ENCODE results near the gene PTPN2. TPM values are rescaled to one million over a fixed set of nuclear protein-coding genes. Genes with fewer than 3 reads are reported as not detected.
A peak's percentile ranks its signal among the peaks of the same experiment; 100 is the strongest.

The PTPN2 gene
- total RNA-seq, 2 experiments from 2014 or later: 64.9 to 68.1 TPM

DNA sequence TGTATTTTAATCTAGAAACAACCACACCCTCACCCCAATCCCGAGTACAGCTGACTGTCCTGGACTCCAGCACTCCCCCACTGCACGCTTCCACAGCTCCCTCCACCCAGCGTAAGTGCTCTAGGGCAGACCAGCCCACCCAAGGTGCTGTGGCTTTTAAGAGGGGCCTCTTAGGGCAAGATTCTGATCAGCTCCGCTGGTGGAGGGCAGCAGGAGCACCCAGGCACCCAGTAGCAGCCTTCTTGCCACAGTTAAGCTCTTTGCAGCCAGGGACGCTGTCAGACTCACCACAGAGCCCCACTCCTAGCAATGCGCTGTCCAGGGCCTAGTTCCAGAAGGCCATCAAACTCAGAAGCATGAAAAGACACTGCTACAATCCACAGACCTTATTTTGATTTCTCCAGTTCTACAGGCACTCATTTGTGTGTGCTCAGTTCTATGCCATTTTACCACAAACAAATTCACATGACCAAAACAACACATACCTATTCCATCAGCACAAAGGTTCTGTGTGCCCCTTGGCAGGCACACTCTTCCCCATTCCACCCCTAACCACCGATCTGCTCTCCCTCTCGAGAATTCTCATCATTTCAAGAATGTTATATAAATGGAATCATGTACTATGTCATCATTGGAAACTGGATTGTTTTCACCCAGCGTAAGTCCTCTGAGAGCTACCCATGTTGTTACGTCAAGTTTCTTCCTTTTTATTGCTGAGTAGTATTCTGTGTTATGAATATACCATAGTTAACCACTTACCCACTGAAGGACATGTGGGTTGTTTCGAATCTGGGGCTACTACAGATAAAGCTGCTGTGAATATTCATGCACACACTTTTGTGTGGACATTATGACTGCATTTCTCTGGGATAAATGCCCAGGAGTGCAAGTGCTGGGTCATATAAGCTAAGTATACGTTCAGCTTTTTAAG is 40.4 kb downstream of the PTPN2 start:
- H3K9me3 Mint-ChIP-seq: no peaks in the 10 kb centered on the region
- ATAC-seq (ENCODE audit: low read depth): no peak
- no peak for DNase-seq
- H3K4me1 Mint-ChIP-seq: peaks cover 56% of the 10 kb centered on the region
- H3K27me3 Mint-ChIP-seq: no peaks in the 10 kb centered on the region
- peak overlapping the region; percentile 39 for H3K27ac Mint-ChIP-seq
- POLR2A ChIA-PET: interaction anchor here (1.0 to 2.7 kb wide), 2 partner anchors 12 to 39 kb away, joined by 3 to 21 read pairs; partner anchors contain the start of gene PTPN2
- H3K4me3 Mint-ChIP-seq: no peak overlapping the region
- peaks cover 39% of the 10 kb centered on the region for H3K36me3 Mint-ChIP-seq

- Mint-ChIP-seq H3K4me3 (no peak overlapping the region), H3K27ac (peak overlapping the region; percentile 56), H3K36me3 (peaks cover 36% of the 10 kb centered on the region), H3K4me1 (peaks cover 62% of the 10 kb centered on the region), H3K27me3 (no peaks in the 10 kb centered on the region), H3K9me3 (no peaks in the 10 kb centered on the region)
- no peak for ATAC-seq (ENCODE audit: low read depth)
- no peak for DNase-seq
- POLR2A ChIA-PET: interaction anchor here (2.7 kb wide), 1 partner anchor 40 kb away, joined by 21 read pairs; the partner anchor contains the start of gene PTPN2
These were observed 41.3 kb downstream of the PTPN2 start for GRCh38 chr18:12842459-12843380.

DNA sequence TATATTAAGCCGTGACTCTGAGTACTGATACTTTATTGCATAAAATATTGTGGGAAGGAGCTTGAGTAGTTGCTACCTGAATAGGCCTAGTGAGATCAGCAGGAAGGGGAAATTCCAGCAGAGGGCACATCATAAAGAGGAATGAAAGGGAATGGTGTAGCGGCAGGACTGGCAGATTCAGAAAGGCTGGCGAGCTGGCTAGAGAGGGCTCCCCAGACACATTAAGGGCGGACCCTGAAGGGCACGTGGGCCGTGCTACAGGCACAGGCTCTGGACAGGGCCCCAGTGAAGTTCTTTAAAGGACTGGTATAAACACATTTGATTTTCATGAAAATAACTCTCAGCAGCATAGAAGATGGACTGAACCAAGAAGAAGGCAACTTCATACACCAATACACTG is 43.0 kb downstream of the PTPN2 start:
- H3K4me3 Mint-ChIP-seq: peak overlapping the region; percentile 77
- peaks cover 26% of the 10 kb centered on the region for H3K36me3 Mint-ChIP-seq
- peaks cover 67% of the 10 kb centered on the region for H3K4me1 Mint-ChIP-seq
- ATAC-seq (ENCODE audit: low read depth) (no peak), DNase-seq (no peak)
- POLR2A ChIA-PET: interaction anchor here (3.0 kb wide), 2 partner anchors 42 to 65 kb away, joined by 11 to 28 read pairs; partner anchors contain the start of gene PTPN2
- no peaks in the 10 kb centered on the region for H3K9me3 Mint-ChIP-seq
- H3K27ac Mint-ChIP-seq: peak overlapping the region; percentile 93
- H3K27me3 Mint-ChIP-seq: no peaks in the 10 kb centered on the region

GRCh38 chr18:12840382-12840781 is 43.7 kb downstream of the PTPN2 start:
- POLR2A ChIA-PET: interaction anchor here (1.4 to 3.0 kb wide), 3 partner anchors 38 to 64 kb away, joined by 3 to 28 read pairs (median 11); partner anchors contain the start of gene PTPN2
- DNase-seq (no peak), ATAC-seq (ENCODE audit: low read depth) (no peak)
- H3K27ac Mint-ChIP-seq: peak overlapping the region; percentile 93
- H3K4me3 Mint-ChIP-seq: peak overlapping the region; percentile 77
- no peaks in the 10 kb centered on the region for H3K9me3 Mint-ChIP-seq
- peaks cover 27% of the 10 kb centered on the region for H3K36me3 Mint-ChIP-seq
- H3K27me3 Mint-ChIP-seq: no peaks in the 10 kb centered on the region
- peaks cover 64% of the 10 kb centered on the region for H3K4me1 Mint-ChIP-seq

- POLR2A ChIA-PET: interaction anchor here (0.6 to 3.0 kb wide), 6 partner anchors 31 to 151 kb away, joined by 3 to 28 read pairs (median 4); partner anchors contain the start of gene PTPN2
- Mint-ChIP-seq H3K36me3 (peaks cover 29% of the 10 kb centered on the region), H3K9me3 (no peaks in the 10 kb centered on the region)
These were observed 44.4 kb downstream of the PTPN2 start for GRCh38 chr18:12839526-12840196.

GRCh38 chr18:12839057-12839525 is 44.9 kb downstream of the PTPN2 start:
- H3K4me3 Mint-ChIP-seq: peak overlapping the region; percentile 77
- peak overlapping the region; percentile 93 for H3K27ac Mint-ChIP-seq
- no peak for DNase-seq
- no peaks in the 10 kb centered on the region for H3K27me3 Mint-ChIP-seq
- POLR2A ChIA-PET: interaction anchor here (0.6 to 3.0 kb wide), 8 partner anchors 31 to 151 kb away, joined by 3 to 28 read pairs (median 4); partner anchors contain the start of gene PTPN2
- H3K9me3 Mint-ChIP-seq: no peaks in the 10 kb centered on the region
- H3K36me3 Mint-ChIP-seq: peaks cover 32% of the 10 kb centered on the region
- ATAC-seq (ENCODE audit: low read depth): peak; percentile 34
- peaks cover 55% of the 10 kb centered on the region for H3K4me1 Mint-ChIP-seq

More at GRCh38 chr18:12839526-12840196, 44.4 kb downstream of the PTPN2 start:
- H3K27ac Mint-ChIP-seq: peak overlapping the region; percentile 93
- peaks cover 57% of the 10 kb centered on the region for H3K4me1 Mint-ChIP-seq
- peak; percentile 91 for ATAC-seq (ENCODE audit: low read depth)
- H3K4me3 Mint-ChIP-seq: peak overlapping the region; percentile 77
- DNase-seq: no peak
- no peaks in the 10 kb centered on the region for H3K27me3 Mint-ChIP-seq

GRCh38 chr18:12838178-12838634 is 45.8 kb downstream of the PTPN2 start:
- Mint-ChIP-seq H3K9me3 (no peaks in the 10 kb centered on the region), H3K4me3 (peak overlapping the region; percentile 83), H3K4me1 (peaks cover 52% of the 10 kb centered on the region), H3K36me3 (peaks cover 37% of the 10 kb centered on the region), H3K27ac (peak overlapping the region; percentile 92), H3K27me3 (no peaks in the 10 kb centered on the region)
- no peak for DNase-seq
- POLR2A ChIA-PET: interaction anchor here (0.9 to 1.5 kb wide), 2 partner anchors 46 to 52 kb away, joined by 3 to 13 read pairs; partner anchors contain the start of gene PTPN2
- no peak for ATAC-seq (ENCODE audit: low read depth)

GRCh38 chr18:12837747-12838146 is 46.3 kb downstream of the PTPN2 start:
- peak overlapping the region; percentile 83 for H3K4me3 Mint-ChIP-seq
- H3K4me1 Mint-ChIP-seq: peaks cover 52% of the 10 kb centered on the region
- DNase-seq: no peak
- H3K9me3 Mint-ChIP-seq: no peaks in the 10 kb centered on the region
- H3K27me3 Mint-ChIP-seq: no peaks in the 10 kb centered on the region
- H3K36me3 Mint-ChIP-seq: peaks cover 41% of the 10 kb centered on the region
- peak overlapping the region; percentile 92 for H3K27ac Mint-ChIP-seq
- POLR2A ChIA-PET: interaction anchor here (1.5 kb wide), 1 partner anchor 46 kb away, joined by 13 read pairs; the partner anchor contains the start of gene PTPN2
- ATAC-seq (ENCODE audit: low read depth): no peak

DNA sequence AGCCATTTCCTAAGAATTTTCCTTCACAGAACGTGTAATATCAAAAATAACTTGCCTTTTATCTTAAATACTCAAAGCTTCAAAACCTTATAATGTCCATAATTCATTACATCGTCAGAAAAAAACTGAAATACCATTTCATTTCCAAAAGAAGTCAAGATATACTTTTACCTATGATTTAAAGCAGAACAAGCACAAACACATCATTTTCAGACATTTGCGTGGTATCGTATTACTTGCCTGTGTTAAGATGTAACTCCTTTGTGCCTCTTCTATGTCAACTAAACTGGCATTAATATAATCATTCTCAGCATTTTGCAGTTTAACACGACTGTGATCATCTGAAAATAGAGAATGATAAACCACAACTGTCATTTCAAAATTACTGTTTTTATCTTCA is 47.5 kb downstream of the PTPN2 start:
- no peak overlapping the region for H3K4me3 Mint-ChIP-seq
- ATAC-seq (ENCODE audit: low read depth) (no peak), DNase-seq (no peak)
- H3K4me1 Mint-ChIP-seq: peaks cover 46% of the 10 kb centered on the region
- no peaks in the 10 kb centered on the region for H3K9me3 Mint-ChIP-seq
- H3K27ac Mint-ChIP-seq: no peak overlapping the region
- POLR2A ChIA-PET: interaction anchor here (1.1 kb wide), 1 partner anchor 61 kb away, joined by 5 read pairs; no protein-coding TSS in a partner anchor
- peaks cover 39% of the 10 kb centered on the region for H3K36me3 Mint-ChIP-seq
- H3K27me3 Mint-ChIP-seq: no peaks in the 10 kb centered on the region

GRCh38 chr18:12828116-12829051 is 55.7 kb downstream of the PTPN2 start:
- Mint-ChIP-seq H3K27ac (peak overlapping the region; percentile 63), H3K36me3 (peaks cover 71% of the 10 kb centered on the region), H3K4me3 (peak overlapping the region; percentile 39), H3K27me3 (no peaks in the 10 kb centered on the region), H3K4me1 (peaks cover 15% of the 10 kb centered on the region), H3K9me3 (peaks cover 1% of the 10 kb centered on the region)
- no peak for DNase-seq
- POLR2A ChIA-PET: interaction anchor here (0.9 kb wide), 2 partner anchors 52 to 55 kb away, joined by 3 to 6 read pairs; no protein-coding TSS in a partner anchor
- no peak for ATAC-seq (ENCODE audit: low read depth)

DNA sequence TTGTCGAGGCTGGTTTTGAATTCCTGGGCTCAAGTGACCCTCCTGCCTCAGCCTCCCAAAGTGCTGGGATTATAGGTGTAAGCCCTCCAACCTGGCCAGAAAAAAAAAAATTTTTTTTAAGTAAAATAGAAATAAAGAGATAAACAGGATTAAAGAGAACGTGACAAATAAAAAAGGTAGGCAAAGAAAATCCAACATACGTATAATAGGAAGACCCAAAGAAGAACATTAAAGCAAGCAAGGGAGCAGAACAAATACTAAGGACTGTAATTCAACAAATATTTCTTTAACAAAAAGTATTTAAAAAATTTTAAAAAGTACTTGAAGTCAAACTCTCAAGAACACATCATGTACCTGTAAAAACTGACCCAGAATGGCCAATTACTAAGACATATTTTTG is 56.4 kb downstream of the PTPN2 start:
- POLR2A ChIA-PET: no interaction called here
- ATAC-seq (ENCODE audit: low read depth): no peak
- DNase-seq: no peak
- peaks cover 68% of the 10 kb centered on the region for H3K36me3 Mint-ChIP-seq
- H3K4me1 Mint-ChIP-seq: peaks cover 14% of the 10 kb centered on the region
- H3K27ac Mint-ChIP-seq: peak overlapping the region; percentile 61
- no peak overlapping the region for H3K4me3 Mint-ChIP-seq
- H3K27me3 Mint-ChIP-seq: no peaks in the 10 kb centered on the region
- peaks cover 1% of the 10 kb centered on the region for H3K9me3 Mint-ChIP-seq
